ENCODE data around the gene LRIG3.

- TF ChIP-seq CTCF (IDR thresholded peaks at IDR 0.05) (no peak), POLR2AphosphoS5 (IDR thresholded peaks at IDR 0.05) (no peak), POLR2A (IDR thresholded peaks at IDR 0.05; ENCODE audit: low read depth) (no peak), EP300 (IDR thresholded peaks at IDR 0.05) (no peak)
Observed at GRCh38 chr12:58847901-58848600, 72.3 kb downstream of the LRIG3 start.
